GM08714 (cell line): Measurements from ENCODE around the gene CDKAL1.

Source experiments
- H3K4me3 ChIP-seq: fragments of 200-500 bp; sonication (Bioruptor generic); 2 replicates; pipeline ENCODE4 v1.5.1; 2014; ENCODE audit warnings: mild to moderate bottlenecking, low read length, inconsistent platforms
- ZNF274 ChIP-seq: IDR thresholded peaks from 2 replicates; pipeline ENCODE4 v1.6.1; 2012; ENCODE audit warnings: mild to moderate bottlenecking, low read depth, low read length

CDKAL1 gene

GRCh38 chr6:20791944-20792343 is 257.7 kb downstream of the CDKAL1 start:
- no peak for TF ChIP-seq ZNF274
- H3K4me3 ChIP-seq = no peak overlapping the region

DNA sequence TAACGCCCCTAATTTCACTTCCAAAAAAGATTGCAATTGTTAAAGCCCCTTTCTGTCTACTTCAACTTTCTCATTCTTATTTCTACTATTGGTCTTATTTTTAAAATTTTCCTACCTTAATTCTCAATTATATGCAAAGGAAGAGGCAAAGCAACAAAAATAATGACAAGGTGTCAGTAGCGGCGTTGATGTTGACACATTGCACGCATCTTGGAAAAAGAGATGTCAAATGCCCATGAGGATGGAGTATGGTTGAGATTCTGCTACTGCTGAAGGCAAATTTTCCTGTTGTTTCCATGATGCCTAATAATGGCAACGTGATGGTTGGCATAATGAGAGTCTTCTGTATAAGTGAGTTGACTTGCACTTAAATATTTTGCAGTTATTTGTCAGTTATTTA is 258.9 kb downstream of the CDKAL1 start:
- no peak for TF ChIP-seq ZNF274
- no peak overlapping the region for H3K4me3 ChIP-seq

DNA sequence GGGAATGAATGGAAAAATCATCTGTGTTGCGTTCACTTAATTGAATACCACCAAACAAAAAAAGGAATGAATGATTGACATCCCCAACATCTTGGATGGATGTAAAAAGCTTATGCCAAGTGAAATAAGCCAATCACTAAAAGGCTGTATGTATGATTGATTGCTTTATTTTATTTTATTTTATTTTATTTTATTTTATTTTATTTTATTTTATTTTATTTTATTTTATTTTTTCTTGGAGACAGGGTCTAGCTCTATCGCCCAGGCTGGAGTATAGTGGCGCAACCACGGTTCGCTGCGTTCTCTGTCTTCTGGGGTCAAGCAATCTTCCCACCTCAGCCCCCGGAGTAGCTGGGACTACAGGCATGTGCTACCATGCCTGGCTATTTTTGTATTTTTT is 263.3 kb downstream of the CDKAL1 start:
- TF ChIP-seq ZNF274 = no peak
- H3K4me3 ChIP-seq = no peak overlapping the region

DNA sequence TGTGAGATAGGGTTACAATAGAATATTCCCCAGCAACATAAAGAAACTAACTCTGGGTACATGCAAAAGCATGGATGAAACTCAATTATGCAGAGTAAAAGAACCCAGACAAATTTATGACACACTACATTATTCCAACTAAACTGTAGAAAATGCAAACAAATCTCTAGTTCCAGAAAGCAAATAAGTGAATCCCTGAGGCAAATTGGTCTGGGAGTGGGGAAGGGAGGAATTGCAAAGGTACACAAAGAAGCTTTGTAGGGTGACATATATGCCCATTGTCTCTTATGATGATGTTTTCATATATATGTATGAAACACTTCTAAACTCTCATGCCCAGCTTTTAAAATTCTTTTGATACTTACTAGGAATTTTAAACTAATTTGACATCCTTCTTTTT is 266.0 kb downstream of the CDKAL1 start:
- H3K4me3 ChIP-seq = no peak overlapping the region
- no peak for TF ChIP-seq ZNF274

GRCh38 chr6:20800653-20801052 is 266.4 kb downstream of the CDKAL1 start:
- H3K4me3 ChIP-seq = no peak overlapping the region
- no peak for TF ChIP-seq ZNF274

- H3K4me3 ChIP-seq = no peak overlapping the region
- no peak for TF ChIP-seq ZNF274
Observed at GRCh38 chr6:20801595-20801994, 267.3 kb downstream of the CDKAL1 start.

- no peak overlapping the region for H3K4me3 ChIP-seq
Observed at GRCh38 chr6:20802596-20802995, 268.3 kb downstream of the CDKAL1 start.

GRCh38 chr6:20805021-20805420 is 270.8 kb downstream of the CDKAL1 start:
- TF ChIP-seq ZNF274 = no peak
- no peak overlapping the region for H3K4me3 ChIP-seq

More at GRCh38 chr6:20802596-20802995, 268.3 kb downstream of the CDKAL1 start:
- TF ChIP-seq ZNF274 = no peak

GRCh38 chr6:20806669-20807068 is 272.4 kb downstream of the CDKAL1 start:
- H3K4me3 ChIP-seq = no peak overlapping the region
- no peak for TF ChIP-seq ZNF274

- no peak for TF ChIP-seq ZNF274
- no peak overlapping the region for H3K4me3 ChIP-seq
Observed at GRCh38 chr6:20808439-20808838, 274.2 kb downstream of the CDKAL1 start.

- no peak overlapping the region for H3K4me3 ChIP-seq
- no peak for TF ChIP-seq ZNF274
Observed at GRCh38 chr6:20808924-20809323, 274.7 kb downstream of the CDKAL1 start.

DNA sequence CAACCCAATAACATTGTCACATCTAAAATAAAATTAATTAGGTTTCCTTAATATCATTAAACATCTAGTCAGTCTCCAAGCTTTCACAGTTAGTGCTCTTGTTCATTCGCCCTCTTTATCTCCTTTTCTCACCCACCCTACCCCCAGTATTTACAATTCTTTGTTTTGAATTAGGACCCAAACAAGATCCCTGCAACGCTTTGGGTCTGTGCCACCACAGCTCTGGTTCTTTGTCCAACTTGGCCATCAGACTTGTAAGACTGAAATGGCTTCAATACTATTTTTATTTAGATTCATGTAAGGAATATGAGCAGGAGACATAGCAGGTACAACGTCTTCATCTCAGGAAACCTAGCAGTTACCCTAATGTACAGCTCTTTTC is 276.5 kb downstream of the CDKAL1 start:
- no peak overlapping the region for H3K4me3 ChIP-seq
- no peak for TF ChIP-seq ZNF274

DNA sequence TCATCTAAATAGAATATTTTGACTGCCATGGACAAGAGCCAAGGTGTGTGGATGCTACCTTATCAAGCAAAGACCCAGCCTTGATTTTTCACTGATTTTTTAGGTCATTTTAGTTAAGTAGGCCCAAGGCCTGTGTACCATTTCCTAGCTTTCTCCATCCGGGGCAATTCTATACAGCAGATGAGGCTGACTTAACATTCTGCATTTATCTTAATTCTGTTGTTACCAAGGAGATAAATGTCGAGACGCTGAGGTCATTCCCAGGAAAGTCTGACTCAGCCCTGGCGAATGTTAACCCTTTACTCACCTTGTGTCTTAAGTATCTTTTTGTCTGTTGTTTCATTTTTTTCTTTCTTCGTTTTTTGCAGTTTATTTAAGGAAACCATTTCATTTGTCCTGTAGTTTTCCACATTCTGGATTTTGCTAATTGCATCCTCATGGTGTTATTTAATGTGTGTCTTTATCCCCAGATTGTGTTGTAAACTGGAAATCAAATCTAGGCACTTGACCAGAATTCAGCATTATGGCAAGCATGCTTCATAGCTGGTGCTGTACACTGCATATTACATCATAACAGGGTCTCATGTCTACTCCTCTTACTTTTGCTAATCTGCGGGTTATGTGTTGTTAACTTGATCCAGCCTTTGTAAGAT is 277.0 kb downstream of the CDKAL1 start:
- TF ChIP-seq ZNF274 = no peak
- H3K4me3 ChIP-seq = no peak overlapping the region

GRCh38 chr6:20812776-20813175 is 278.5 kb downstream of the CDKAL1 start:
- TF ChIP-seq ZNF274 = no peak
- H3K4me3 ChIP-seq = no peak overlapping the region

GRCh38 chr6:20814494-20814893 is 280.2 kb downstream of the CDKAL1 start:
- no peak overlapping the region for H3K4me3 ChIP-seq
- no peak for TF ChIP-seq ZNF274

DNA sequence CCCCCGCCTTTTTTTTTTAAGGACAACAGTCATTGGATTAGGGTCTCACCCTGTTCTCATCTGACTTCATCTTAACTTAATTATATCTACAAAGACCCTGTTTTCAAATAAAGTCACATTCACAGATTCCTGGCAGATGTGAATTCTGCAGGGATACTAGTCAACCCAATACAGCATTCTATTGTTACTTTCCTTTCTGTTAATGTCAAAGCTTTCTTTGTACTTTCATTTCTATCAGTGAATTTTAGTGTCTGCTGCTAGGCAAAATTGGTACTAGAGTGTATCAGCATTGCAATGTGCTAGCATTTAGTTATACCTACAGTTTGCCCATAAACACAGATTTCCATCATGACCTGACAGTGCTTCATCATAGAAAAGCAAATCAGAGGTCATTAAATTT is 281.9 kb downstream of the CDKAL1 start:
- no peak overlapping the region for H3K4me3 ChIP-seq
- no peak for TF ChIP-seq ZNF274
